LoVo (cell line): Measurements from ENCODE around the gene PTPRF.
"Not testable (repeated sequence)": the region's sequence is repeated elsewhere in the genome, so short reads cannot be mapped to it uniquely, and the experiment has no call there.

Experiments used
- DNase-seq: peaks from one replicate; pipeline ENCODE4 v3.0.0-alpha.2; 2016; ENCODE audit warnings: low spot score

Gene PTPRF

GRCh38 chr1:43634721-43635120, 104.0 kb downstream of the PTPRF start:
- DNase-seq, result no peak

GRCh38 chr1:43636006-43636641, 105.4 kb downstream of the PTPRF start:
- no peak for DNase-seq

GRCh38 chr1:43637267-43637666, 106.6 kb downstream of the PTPRF start:
- DNase-seq, result no peak

- not testable (repeated sequence) for DNase-seq
These were observed 107.7 kb downstream of the PTPRF start for GRCh38 chr1:43638381-43638780.

- DNase-seq, result no peak
These were observed 109.5 kb downstream of the PTPRF start for GRCh38 chr1:43639976-43640794.

GRCh38 chr1:43644558-43644957, 113.9 kb downstream of the PTPRF start:
- no peak for DNase-seq

GRCh38 chr1:43645461-43645860, 114.8 kb downstream of the PTPRF start:
- DNase-seq, result no peak

GRCh38 chr1:43647331-43647730, 116.6 kb downstream of the PTPRF start:
- not testable (repeated sequence) for DNase-seq

- DNase-seq, result no peak
These were observed 117.7 kb downstream of the PTPRF start for GRCh38 chr1:43648221-43648847.

- DNase-seq, result no peak
These were observed 118.3 kb downstream of the PTPRF start for GRCh38 chr1:43648876-43649477.

- DNase-seq, result peak; percentile 94
These were observed 119.8 kb downstream of the PTPRF start for GRCh38 chr1:43650310-43651085.

GRCh38 chr1:43651188-43651587, 120.5 kb downstream of the PTPRF start:
- DNase-seq, result no peak

GRCh38 chr1:43651902-43652301, 121.2 kb downstream of the PTPRF start:
- DNase-seq, result no peak

GRCh38 chr1:43653339-43653738, 122.7 kb downstream of the PTPRF start:
- DNase-seq, result no peak

- no peak for DNase-seq
These were observed 123.2 kb downstream of the PTPRF start for GRCh38 chr1:43653893-43654292.

- no peak for DNase-seq
These were observed 125.3 kb downstream of the PTPRF start for GRCh38 chr1:43655953-43656352.

GRCh38 chr1:43659212-43660166, 128.8 kb downstream of the PTPRF start:
- DNase-seq, result no peak

GRCh38 chr1:43660355-43660754, 129.7 kb downstream of the PTPRF start:
- no peak for DNase-seq

- no peak for DNase-seq
These were observed 133.7 kb downstream of the PTPRF start for GRCh38 chr1:43664369-43664768.

GRCh38 chr1:43666608-43667007, 135.9 kb downstream of the PTPRF start:
- DNase-seq, result peak; percentile 31

GRCh38 chr1:43668956-43669355, 138.3 kb downstream of the PTPRF start:
- DNase-seq, result no peak
